Aorta (tissue), 5 donors: ENCODE results near the gene OR10A4. TPM values are rescaled to one million over a fixed set of nuclear protein-coding genes. Genes with fewer than 3 reads are reported as not detected.

Experiments used
- ATAC-seq: fragments of 200-7000 bp; cut with Tn5 transposase; one replicate; pipeline ENCODE4 v1.9.1; 2022; ENCODE audit warnings: moderate library complexity; ENCODE audit not compliant: low FRiP score
- DNase-seq, 2 donors: peaks; one replicate each; pipeline ENCODE4 v3.0.0-alpha.2; 2020
- H3K27ac ChIP-seq, 2 donors: one replicate each; pipeline ENCODE4 v1.5.1; 2013; ENCODE audit warnings: low read length in 2 of 2, mild to moderate bottlenecking in 2 of 2, moderate library complexity in 2 of 2, control low read depth in 1 of 2, inconsistent platforms in 1 of 2, low read depth in 1 of 2
- H3K27me3 ChIP-seq, 2 donors: one replicate each; pipeline ENCODE4 v1.6.1; 2013; ENCODE audit warnings: control low read depth in 1 of 2, low read length in 1 of 2, mild to moderate bottlenecking in 1 of 2, moderate library complexity in 1 of 2; ENCODE audit not compliant: insufficient read depth in 2 of 2, control insufficient read depth in 1 of 2
- H3K36me3 ChIP-seq, 2 donors: one replicate each; pipeline ENCODE4 v1.6.1; 2013; ENCODE audit warnings: control low read depth in 1 of 2, low read length in 1 of 2, mild to moderate bottlenecking in 1 of 2; ENCODE audit not compliant: insufficient read depth in 2 of 2, control insufficient read depth in 1 of 2
- H3K4me1 ChIP-seq, 2 donors: one replicate each; pipeline ENCODE4 v1.6.1; 2013; ENCODE audit warnings: low read length in 2 of 2, control low read depth in 1 of 2, mild to moderate bottlenecking in 1 of 2, moderate library complexity in 1 of 2; ENCODE audit not compliant: insufficient read depth in 2 of 2, control insufficient read depth in 1 of 2
- H3K4me3 ChIP-seq, 2 donors: one replicate each; pipeline ENCODE4 v1.5.1; 2013; ENCODE audit warnings: low read length in 2 of 2, control low read depth in 1 of 2, mild to moderate bottlenecking in 1 of 2
- H3K9me3 ChIP-seq: one replicate; pipeline ENCODE4 v1.6.1; 2013; ENCODE audit warnings: mild to moderate bottlenecking, low read length; ENCODE audit not compliant: control insufficient read depth
- WGBS, 2 donors: extraction: QIAGEN DNeasy Blood & Tissue Kit; methylation state at CpG; one replicate each; pipeline ENCODE4 v1.1.7; 2013; 5-methylcytosine and 5-hydroxymethylcytosine counted together
- intact Hi-C, 2 donors: fragments of 100-400 bp; cut with DNase I; formaldehyde crosslinking; loops; one replicate each; pipeline versions ENCODE4 v1.14.2 to v1.15.0; 2022
- polyA plus RNA-seq, 2 donors: library from polyadenylated mRNA; stranded (reverse); fragments of 200-250 nt; gene quantifications; one replicate each; pipeline ENCODE4 v1.2.3, GENCODE V29; 2013
- total RNA-seq, 2 donors: library from RNA; stranded (reverse); fragmentation: NEBNext Ultra II Directional; extraction: Animal tissue kit (Norgen Biotek cat#: 25700); gene quantifications; one replicate each; pipeline ENCODE4 v1.2.1, GENCODE V29; 2021
- donor health status: healthy with polysubstance abuse.
- donor health status: Bipolar disorder and iron deficiency.
- donor health status: DM: no; HTN: no; CAD: no.
- donor health status: DM: no; HTN: no; CAD: no.
- donor health status: DM: yes; HTN: yes; CAD: no.

Gene OR10A4
- total and polyA plus RNA-seq, 4 donors = not detected

DNA sequence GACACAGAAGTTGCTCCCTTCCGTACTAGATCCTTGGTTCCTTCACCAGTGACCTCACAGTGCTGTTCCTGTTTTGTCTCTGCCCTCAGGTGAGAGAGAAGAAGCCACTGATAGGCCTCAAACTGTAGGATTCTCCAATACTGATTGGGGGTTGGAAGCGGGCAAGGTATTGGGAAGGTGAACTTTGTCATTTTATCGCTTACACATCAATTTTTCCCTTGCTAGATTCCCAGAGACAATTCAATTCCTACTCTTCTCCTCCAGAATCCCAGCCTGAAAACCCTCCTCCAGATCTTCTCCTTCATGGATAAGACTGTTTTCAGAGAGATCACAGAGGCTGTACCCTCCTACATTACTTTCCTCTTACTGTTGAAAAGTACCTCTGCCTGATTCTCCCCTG is 35.0 kb downstream of the OR10A4 start:
- DNase-seq (no peak), ATAC-seq (no peak)

DNA sequence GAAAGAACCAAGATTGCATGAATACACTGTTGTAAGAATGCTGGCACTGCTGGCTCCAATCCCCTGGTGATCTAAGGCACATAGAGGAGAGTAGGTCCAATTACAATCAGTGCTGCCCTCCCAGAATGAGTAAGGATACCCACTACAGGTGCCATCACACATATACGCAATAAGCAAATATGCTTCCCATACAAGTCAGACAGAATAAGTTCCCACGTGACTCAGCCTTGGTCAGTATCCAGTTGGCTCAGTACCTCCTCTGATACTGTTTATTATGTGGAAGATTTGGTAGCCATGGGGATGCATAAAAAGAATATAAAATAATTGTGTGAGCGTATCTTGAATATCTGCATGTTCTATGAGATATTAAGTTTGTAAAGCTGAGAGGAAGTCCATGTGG is 35.5 kb downstream of the OR10A4 start:
- Histone ChIP-seq H3K27ac (no peak overlapping the region), H3K36me3 (no peaks in the 10 kb centered on the region), H3K4me1 (no peaks in the 10 kb centered on the region), H3K9me3 (no peaks in the 10 kb centered on the region), H3K4me3 (no peak overlapping the region), H3K27me3 (peaks cover 0 to 1% of the 10 kb centered on the region in 2 donors)
- WGBS, 2 donors = 42 to 51% methylated on average over 3 of the region's 3 CpGs
- intact Hi-C loops = no loop called here
- ATAC-seq (no peak), DNase-seq (no peak)

More for the DNA sequence above, 35.0 kb downstream of the OR10A4 start:
- Histone ChIP-seq H3K4me1 (no peaks in the 10 kb centered on the region), H3K4me3 (no peak overlapping the region), H3K9me3 (no peaks in the 10 kb centered on the region), H3K27me3 (peaks cover 0 to 1% of the 10 kb centered on the region in 2 donors), H3K36me3 (no peaks in the 10 kb centered on the region), H3K27ac (no peak overlapping the region)
- WGBS, 2 donors = 91 to 93% methylated on average over 3 of the region's 3 CpGs
- intact Hi-C loops = no loop called here

DNA sequence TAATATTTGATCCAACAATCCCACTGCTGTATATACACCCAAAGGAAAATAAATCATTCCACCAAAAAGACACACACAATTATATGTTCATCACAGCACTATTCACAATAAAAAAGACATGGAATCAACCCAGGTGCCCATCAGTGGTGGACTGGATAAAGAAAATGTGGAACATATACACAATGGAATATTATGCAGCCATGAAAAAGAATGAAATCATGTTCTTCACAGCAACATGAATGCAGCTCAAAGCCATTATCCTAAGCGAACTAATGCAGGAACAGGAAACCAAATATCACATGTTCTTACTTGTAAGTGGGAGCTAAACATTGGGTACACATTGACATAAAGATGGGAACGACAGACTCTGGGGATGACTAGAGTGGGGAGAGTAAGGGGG is 43.3 kb downstream of the OR10A4 start:
- DNase-seq = no peak
- 30 to 48% methylated on average over 2 of the region's 2 CpGs for WGBS, 2 donors
- Histone ChIP-seq H3K4me1 (no peaks in the 10 kb centered on the region), H3K27me3 (no peaks in the 10 kb centered on the region), H3K9me3 (no peaks in the 10 kb centered on the region), H3K36me3 (no peaks in the 10 kb centered on the region), H3K4me3 (no peak overlapping the region), H3K27ac (no peak overlapping the region)
- intact Hi-C loops = no loop called here
- ATAC-seq = no peak

DNA sequence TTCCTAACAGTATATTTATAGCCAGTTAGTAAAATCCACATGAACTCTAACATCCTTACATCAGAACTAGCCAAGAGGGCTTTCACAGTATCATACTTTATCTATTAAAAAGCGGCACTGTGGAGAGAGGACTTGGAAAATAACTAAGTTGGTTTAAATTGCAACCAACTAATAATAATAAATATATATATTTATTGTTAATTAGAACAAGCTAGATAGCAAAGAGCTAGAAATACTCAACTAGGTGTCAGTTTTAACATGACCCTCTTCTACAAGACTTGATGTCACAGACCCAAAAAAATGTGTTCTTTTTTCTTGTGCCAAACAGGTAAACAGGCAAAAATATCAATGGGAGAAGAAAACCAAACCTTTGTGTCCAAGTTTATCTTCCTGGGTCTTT is 44.3 kb downstream of the OR10A4 start, which contains the start of gene OR2D3:
Gene OR2D3, plus strand, starts transcription at position 301 of the 400 bp plus-strand sequence. Its CDS starts 0 bp downstream, at position 301.
- H3K27me3 ChIP-seq = no peaks in the 10 kb centered on the region
- intact Hi-C loops = no loop called here
- DNase-seq (no peak), ATAC-seq (no peak)
- H3K9me3 ChIP-seq = no peaks in the 10 kb centered on the region
- no peaks in the 10 kb centered on the region for H3K36me3 ChIP-seq
- H3K4me3 ChIP-seq = no peak within 1 kb of the TSS
- no peak within 1 kb of the TSS for H3K27ac ChIP-seq
- H3K4me1 ChIP-seq = no peaks in the 10 kb centered on the region
- 86 to 93% methylated on average over 1 of the region's 1 CpG for WGBS, 2 donors

DNA sequence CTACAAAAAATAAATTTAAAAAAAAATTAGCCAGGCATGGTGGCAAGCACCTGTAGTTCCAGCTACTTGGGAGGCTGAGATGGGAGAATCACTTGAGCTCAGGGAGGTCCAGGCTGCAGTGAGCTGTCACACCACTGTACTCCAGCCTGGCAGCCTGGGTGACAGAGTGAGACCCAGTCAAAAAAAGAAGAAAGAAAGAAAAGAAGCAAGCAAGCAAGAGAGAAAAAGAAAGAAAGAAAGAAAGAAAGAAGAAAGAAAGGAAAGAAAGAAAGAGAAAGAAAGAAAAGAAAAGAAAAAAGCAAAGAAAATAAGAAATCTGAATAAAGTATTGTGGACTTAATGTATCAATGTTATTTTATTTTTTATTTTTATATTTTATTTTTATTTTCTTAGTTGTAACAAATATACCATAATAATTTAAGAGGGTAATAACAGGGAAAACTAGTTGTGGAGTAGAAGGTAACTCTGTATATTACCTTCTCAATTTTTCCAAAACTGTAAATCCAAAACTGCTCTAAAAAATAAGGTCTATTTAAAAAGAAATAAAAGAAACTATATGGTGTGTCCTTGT is 48.7 kb downstream of the OR10A4 start:
- no peak for ATAC-seq
- Histone ChIP-seq H3K27ac (no peak overlapping the region), H3K36me3 (no peaks in the 10 kb centered on the region), H3K4me1 (peaks cover 1 to 4% of the 10 kb centered on the region in 2 donors), H3K27me3 (no peaks in the 10 kb centered on the region), H3K4me3 (no peak overlapping the region), H3K9me3 (no peaks in the 10 kb centered on the region)
- intact Hi-C loops = no loop called here
- DNase-seq = no peak

GRCh38 chr11:6925636-6926207 is 49.3 kb downstream of the OR10A4 start:
- intact Hi-C loops = no loop called here
- Histone ChIP-seq H3K36me3 (no peaks in the 10 kb centered on the region), H3K27me3 (no peaks in the 10 kb centered on the region), H3K27ac (peak overlapping the region in 1 of 2 donors; percentile 3), H3K4me3 (no peak overlapping the region), H3K9me3 (no peaks in the 10 kb centered on the region), H3K4me1 (peaks cover 1 to 4% of the 10 kb centered on the region in 2 donors)
- 60 to 63% methylated on average over 2 of the region's 2 CpGs for WGBS, 2 donors
- ATAC-seq = peak; percentile 40
- DNase-seq = no peak

- Histone ChIP-seq H3K27me3 (no peaks in the 10 kb centered on the region), H3K4me1 (peaks cover 1 to 4% of the 10 kb centered on the region in 2 donors), H3K36me3 (no peaks in the 10 kb centered on the region), H3K27ac (peak within 1 kb of the TSS in 1 of 2 donors; percentile 3), H3K9me3 (no peaks in the 10 kb centered on the region), H3K4me3 (peak within 1 kb of the TSS; percentile 6 to 65)
- ATAC-seq (peak; percentile 72), DNase-seq (peak; percentile 75 to 93)
- 1% methylated on average over 60 to 61 of the region's 61 CpGs for WGBS, 2 donors
- intact Hi-C loops = no loop called here
These were observed 50.0 kb downstream of the OR10A4 start, which contains the start of gene ZNF215 for GRCh38 chr11:6926208-6927029. Gene ZNF215, plus strand, starts transcription at chr11:6926426. Its CDS starts 5,847 bp downstream, at chr11:6932273.

GRCh38 chr11:6927030-6927617 is 50.7 kb downstream of the OR10A4 start:
- no peak for DNase-seq
- Histone ChIP-seq H3K27ac (no peak overlapping the region), H3K4me1 (peaks cover 1 to 4% of the 10 kb centered on the region in 2 donors), H3K27me3 (no peaks in the 10 kb centered on the region), H3K9me3 (no peaks in the 10 kb centered on the region), H3K4me3 (peak overlapping the region; percentile 6 to 65), H3K36me3 (no peaks in the 10 kb centered on the region)
- intact Hi-C loops = no loop called here
- ATAC-seq = no peak
- 14 to 18% methylated on average over 11 of the region's 11 CpGs for WGBS, 2 donors
